ENCODE data around the gene SLC18A3.
A peak's percentile ranks its signal among the peaks of the same experiment; 100 is the strongest.

The SLC18A3 gene

GRCh38 chr10:49610114-49610457 is at the start of gene SLC18A3:
Gene SLC18A3, plus strand, starts transcription at chr10:49610310. Its CDS starts 431 bp downstream, at chr10:49610741.
- DNase-seq: no peak

GRCh38 chr10:49560526-49560925 is 49.6 kb upstream of the SLC18A3 start:
- no peak for DNase-seq

DNA sequence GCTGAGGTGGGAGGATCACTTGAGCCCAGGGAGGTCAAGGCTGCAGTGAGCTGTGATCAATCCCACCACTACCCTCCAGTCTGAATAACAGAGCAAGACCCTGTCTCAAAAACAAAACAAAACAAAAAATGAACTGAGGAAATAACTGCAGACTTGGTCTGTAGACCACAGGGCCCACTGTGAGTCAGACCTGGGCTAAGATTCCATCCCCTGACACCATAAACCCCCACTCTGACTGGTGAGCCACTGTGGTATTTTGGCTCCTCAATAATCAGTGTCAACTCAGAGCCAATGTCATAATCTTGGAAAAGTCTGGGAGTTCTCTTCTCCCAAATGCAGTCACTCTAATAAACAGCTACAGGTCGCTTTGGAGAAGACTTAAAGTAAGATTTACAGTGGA is 47.2 kb upstream of the SLC18A3 start:
- DNase-seq: no peak

DNA sequence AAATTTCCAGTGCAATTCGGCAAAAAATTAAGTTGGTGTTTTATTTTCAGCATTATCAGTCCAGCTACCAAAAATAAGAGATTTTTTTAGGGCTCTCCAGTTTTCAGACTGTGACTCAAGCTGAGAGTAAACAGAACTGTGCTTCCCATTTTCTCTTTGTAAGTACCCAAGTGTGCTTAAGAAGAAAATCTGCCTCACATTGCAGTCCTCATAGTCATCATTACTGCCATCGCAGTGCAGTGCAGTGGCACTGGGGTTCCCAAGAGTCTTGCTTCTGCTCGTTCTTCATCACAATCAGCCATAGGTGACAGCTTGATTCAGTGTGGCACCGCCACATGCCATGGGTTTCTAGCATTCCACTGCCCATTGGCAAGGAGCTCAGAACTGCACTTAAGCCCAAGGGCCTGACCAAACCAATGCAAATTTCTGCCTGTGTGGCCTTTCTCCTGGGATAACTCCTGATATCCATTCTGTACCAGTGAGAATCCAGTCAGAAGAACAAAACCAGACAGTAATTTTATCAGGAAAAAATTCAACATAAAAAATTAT is 45.6 kb upstream of the SLC18A3 start:
- DNase-seq: no peak

GRCh38 chr10:49567810-49568209 is 42.3 kb upstream of the SLC18A3 start:
- DNase-seq: no peak

GRCh38 chr10:49568235-49568634 is 41.9 kb upstream of the SLC18A3 start:
- no peak for DNase-seq

DNA sequence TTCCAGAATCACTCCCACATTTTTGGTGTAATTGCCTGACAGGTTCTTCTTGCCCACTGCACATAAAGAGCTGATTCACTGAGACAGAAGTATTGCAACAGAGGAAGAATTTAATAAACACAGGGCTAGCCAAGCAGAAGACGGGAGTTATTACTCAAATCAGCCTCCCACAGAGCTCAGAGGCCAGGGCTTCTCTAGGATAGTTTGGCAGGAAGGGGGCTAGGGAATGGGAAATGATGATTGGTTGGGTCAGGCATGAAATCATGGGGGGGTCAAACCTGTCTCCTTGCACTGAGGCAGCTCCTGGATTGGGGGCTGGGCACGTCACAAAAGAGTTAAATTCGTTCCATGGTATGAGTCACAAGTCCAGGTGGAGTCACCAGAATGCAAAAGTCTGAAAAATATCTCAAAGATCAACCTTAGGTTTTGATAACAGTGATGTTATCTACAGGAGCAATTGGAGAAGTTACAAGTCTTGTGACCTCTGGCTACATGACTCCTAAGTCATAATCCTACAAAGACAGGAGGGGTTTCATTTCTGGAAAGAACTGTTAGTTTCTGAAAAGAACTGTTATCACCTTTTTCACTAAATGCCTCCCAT is 41.0 kb upstream of the SLC18A3 start:
- DNase-seq: no peak

- DNase-seq: no peak
Observed at GRCh38 chr10:49571388-49571787, 38.7 kb upstream of the SLC18A3 start.

DNA sequence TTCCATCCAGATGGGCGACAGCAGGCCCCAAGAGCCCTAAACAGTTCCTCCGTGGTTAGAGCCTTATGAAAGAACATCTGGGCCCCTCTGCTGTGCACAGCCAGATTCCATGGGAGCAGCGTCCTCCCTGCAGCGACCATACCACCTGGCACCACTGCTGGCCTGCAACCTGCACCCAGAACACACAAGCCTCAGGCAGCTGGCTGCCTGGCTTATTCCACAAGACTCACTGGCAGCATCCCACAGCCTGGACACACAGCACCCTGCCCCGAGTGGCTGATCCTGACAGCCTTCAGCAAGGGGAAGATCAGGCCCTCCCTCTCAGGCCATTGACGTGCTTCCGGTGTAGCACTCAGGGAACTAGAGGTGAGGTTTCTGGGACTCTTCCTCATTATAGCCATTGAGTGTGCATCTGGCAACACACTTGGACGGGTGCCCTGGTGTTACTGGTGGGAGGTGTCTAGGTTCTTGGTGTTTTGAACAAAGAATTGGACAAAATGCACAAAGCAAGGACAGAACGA is 37.5 kb upstream of the SLC18A3 start:
- no peak for DNase-seq

DNA sequence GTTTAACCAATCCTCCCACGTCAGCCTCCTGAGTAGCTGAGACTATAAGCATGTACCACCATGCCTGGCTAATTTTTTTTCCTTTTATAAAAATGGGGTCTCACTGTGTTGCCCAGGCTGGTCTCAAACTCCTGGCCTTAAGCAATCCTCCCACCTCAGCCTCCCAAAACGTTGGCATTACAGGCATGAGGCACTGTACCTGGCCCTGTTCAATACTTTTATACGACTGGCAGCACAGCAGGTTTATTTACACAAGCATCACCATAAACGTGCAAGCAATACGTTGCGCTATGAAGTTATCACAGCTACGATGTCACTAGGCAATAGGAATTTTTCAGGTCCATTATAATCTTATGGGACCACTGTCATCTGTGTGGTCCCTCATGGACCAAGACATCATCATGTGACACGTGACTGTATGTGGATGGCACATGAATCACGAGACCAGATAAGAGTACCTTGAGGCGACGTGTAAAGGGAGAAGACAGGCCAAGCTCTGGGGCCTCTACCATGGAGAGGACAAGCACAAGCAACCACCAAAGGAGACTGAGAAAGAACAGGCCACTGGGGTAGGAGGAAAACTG is 34.5 kb upstream of the SLC18A3 start:
- DNase-seq: no peak

DNA sequence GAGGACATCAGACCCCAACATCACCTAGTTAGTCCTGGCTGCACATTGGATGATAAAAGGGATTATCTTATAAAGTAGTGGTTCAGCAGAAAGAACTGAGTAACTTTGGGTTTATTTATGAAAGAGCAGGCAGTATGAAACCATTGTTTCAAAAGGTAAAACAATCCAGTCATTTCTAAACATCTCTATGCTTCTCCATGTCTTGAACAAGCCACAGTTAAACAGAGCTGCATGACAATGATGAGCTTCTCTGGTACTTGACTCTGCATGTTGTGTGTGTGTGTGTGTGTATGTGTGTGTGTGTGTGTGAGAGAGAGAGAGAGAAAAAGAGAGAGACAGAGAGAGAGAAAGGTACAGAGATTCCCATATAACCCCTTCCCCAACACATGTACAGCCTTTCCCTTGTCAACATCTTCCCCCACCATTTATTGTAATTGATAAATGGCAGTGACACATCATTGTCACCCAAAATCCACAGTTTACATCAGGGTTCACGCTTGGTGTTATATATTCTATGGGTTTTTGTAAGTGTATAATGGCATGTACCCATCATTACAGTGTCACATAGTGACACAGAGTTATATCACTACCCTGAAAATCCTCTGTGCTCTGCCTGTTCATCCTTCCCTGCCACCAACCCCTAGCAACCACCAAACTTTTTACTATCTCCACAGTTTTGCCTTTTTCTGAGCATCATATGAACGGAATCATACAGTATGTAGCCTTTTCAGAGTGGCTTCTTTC is 32.8 kb upstream of the SLC18A3 start:
- no peak for DNase-seq

DNA sequence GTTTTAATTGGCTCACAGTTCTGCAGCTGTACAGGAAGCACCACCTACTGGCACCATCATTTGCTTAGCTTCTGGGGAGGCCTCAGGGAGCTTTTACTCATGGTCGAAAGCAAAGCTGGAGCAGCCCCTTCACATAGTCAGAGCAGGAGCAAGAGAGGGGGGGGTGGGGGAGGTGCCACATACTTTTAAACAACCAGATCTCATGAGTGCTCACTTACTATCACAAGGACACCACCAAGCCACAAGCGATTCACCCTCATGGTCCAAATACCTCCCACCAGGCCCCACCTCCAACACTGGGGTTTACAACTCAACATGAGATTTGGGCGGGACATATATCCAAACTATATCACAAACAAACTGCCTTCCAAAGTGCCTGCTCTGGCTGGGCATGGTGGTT is 31.7 kb upstream of the SLC18A3 start:
- DNase-seq: no peak

GRCh38 chr10:49579621-49580020 is 30.5 kb upstream of the SLC18A3 start:
- no peak for DNase-seq

- no peak for DNase-seq
Observed at GRCh38 chr10:49585387-49585786, 24.7 kb upstream of the SLC18A3 start.

DNA sequence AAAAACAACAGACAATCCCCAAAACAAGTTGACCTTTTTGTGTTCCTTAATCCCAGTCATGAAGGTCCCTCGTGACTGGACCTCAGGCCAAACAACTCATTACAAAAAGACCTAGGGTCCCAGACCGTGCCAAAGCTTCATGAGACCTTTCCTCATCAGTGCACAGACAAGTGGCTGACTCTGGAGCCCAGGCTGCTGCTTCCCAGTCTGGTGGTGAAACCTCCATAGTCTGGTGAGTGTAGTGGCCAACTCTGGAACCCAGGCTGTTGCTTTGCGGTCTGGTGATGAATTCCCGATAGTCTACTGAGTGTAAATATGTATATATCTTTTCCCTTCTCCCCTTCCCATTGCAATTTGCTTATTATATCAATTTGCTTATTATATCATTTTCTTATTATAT is 22.1 kb upstream of the SLC18A3 start:
- DNase-seq: no peak

DNA sequence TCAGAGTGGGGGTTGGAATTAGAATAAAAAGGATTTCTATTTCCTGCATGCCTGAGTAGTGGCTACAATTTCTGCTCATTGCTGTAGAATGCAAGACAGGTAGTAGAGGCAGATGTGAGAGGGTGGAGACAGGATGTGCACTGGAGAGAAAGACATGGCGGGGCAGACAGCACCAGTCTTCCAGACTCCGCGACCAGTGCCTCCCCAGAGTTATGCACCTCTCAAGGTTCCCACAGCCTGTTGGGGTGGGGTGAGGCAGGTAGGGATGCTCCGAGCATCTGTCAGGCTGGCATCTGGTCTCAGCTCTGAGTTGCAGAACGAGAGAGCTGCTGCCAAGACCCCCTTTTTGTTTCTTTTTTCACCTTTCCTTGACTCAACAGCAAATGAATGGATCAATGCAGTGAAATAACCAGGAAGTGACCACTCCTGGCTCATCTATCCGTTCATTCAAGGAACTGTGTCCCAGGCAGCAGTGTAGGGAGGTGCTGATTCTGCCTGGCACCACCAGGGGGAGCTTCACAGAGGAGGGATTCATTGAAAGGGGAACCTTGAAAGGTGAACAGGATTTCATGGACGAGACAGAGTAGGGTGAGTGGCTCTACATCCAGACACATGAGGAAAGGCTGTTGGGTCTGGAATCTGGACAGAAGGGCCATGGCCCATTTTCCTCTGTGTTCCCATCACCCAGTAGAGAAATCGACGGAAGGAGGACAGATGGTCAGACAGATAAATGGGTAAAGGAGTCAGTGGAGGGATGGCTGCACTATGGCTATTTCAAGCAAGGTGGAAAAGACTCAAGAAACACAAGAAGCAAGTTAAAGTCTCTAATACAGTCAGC is 17.2 kb upstream of the SLC18A3 start:
- DNase-seq: peak; percentile 65

- no peak for DNase-seq
Observed at GRCh38 chr10:49593564-49593875, 16.6 kb upstream of the SLC18A3 start.

DNA sequence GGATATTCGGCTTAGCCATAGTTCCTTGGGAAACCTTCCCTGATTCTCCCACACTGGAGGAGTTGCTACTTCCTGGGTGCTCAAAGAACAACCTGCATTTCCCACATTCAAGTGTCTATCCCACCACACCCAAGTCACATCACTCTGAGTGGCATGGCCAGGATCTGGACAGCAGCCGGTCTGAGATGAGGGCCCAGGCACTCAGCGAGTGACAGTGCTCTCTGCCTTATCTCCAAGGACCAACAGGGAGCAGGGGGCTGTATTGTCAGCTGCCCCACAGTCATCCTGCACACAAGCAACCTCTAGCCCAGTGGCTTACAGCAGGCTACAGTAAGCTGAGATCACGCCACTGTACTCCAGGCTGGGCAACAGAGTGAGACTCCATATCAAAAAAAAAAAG is 16.1 kb upstream of the SLC18A3 start:
- no peak for DNase-seq

DNA sequence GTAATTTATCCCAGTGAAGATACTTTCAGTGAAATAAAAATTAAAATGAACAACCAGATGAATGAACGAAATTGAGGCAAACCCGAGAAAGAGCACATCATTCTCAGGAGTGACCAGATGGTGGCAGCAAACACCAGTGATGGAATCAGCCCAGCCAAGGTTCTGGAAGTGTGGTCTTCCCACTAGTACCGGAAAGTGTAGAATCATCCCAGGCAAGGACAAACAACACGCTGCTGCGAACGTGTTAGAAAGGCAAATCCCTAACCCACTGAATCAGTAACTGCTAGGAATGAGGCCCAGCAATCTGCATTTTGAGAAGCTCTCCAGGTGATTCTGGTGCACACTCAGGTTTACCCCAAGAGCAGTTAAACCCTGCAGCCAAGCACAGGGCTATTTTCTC is 15.5 kb upstream of the SLC18A3 start:
- DNase-seq: peak; percentile 48

GRCh38 chr10:49595003-49595712 is 15.0 kb upstream of the SLC18A3 start:
- DNase-seq: no peak

DNA sequence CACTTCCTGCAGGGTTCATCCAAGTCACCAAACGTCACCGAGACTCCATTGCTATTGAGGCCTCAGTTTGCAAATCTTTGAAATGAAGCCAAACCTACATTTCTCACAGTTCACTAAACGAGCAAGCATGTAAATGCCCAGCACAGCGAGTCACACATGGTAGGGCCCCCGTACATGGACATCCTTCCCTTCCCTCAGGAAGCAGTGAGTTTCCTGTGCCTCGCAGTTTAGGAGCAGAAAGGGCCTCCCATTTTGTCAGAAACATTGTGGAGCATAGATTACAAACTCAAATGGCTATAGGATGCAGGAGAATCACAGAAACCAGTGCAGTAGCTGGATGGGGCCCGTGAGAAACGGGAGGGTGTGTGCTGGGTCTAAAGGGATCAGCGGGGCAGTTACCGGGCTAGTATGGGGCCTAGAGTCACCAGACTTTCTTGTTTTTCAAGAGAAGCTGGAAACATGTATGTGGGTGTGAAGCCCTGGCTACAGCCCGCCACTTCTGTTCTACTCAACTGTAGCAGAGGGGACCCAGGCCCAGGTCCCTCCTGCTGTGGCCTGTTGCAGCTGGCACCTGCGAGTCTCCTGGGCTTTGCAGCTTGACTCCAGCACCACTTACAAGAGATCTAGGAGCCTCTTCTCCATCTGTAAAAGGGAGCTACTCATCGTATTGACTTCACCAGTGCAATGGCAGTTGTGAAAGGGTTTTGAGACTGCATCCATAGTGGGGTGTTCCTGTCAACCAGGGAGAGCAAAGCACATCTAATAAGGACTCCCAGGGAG is 14.2 kb upstream of the SLC18A3 start:
- DNase-seq: no peak

DNA sequence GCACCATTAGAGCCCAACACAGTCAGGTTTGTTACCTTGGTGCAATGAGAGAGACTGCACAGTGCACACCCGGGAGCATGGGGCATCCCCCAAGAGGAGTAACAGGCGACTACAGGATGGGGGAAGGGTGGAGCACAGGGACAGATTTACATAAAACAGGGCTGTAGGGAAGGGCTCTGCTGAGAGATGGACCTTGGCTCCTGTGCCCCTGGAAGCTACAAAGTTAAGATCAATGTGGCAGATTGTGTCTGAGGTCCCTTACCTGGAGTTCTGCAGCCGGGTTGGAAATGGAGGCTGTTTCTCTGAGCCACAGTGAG is 13.7 kb upstream of the SLC18A3 start:
- DNase-seq: no peak
